ENCODE data around the gene CELSR1. TPM values are rescaled to one million over a fixed set of nuclear protein-coding genes. Genes with fewer than 3 reads are reported as not detected.

CELSR1 gene
- polyA plus RNA-seq, 1 experiment: 1.0 TPM

DNA sequence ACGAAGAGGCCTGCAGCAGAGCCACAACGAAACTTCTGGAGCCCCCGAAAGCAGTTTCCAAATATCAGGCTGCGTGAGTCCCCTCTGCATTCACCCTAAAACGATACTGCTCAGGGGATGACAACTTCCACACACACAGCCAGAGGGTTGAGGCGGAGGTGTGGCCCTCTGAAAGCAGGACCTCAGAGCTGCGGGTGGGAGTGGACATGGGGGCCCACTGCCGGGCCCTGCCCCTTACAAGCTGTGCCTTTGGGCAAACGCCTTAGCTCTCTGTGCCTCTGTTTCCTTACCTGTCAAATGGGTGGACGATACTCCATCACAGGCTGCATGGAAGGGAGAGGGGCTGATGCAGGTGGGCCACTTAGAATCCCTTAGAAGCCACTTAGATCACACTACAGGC is 148.8 kb downstream of the CELSR1 start:
- DNase-seq (ENCODE audit: low read depth): no peak
- Histone ChIP-seq H3K36me3 (ENCODE audit: control insufficient read depth, insufficient read depth, low read length) (no peaks in the 10 kb centered on the region), H3K4me3 (ENCODE audit: low read depth, low read length) (no peak overlapping the region), H3K27me3 (ENCODE audit: control insufficient read depth, insufficient read depth, low read length) (no peaks in the 10 kb centered on the region)
- TF ChIP-seq, protein P1, sequence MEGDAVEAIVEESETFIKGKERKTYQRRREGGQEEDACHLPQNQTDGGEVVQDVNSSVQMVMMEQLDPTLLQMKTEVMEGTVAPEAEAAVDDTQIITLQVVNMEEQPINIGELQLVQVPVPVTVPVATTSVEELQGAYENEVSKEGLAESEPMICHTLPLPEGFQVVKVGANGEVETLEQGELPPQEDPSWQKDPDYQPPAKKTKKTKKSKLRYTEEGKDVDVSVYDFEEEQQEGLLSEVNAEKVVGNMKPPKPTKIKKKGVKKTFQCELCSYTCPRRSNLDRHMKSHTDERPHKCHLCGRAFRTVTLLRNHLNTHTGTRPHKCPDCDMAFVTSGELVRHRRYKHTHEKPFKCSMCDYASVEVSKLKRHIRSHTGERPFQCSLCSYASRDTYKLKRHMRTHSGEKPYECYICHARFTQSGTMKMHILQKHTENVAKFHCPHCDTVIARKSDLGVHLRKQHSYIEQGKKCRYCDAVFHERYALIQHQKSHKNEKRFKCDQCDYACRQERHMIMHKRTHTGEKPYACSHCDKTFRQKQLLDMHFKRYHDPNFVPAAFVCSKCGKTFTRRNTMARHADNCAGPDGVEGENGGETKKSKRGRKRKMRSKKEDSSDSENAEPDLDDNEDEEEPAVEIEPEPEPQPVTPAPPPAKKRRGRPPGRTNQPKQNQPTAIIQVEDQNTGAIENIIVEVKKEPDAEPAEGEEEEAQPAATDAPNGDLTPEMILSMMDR (IDR thresholded peaks at IDR 0.05; ENCODE audit: insufficient read depth, low read depth, low read length): no peak
- POLR2A ChIA-PET: no interaction called here
- CTCF ChIA-PET: no interaction called here

DNA sequence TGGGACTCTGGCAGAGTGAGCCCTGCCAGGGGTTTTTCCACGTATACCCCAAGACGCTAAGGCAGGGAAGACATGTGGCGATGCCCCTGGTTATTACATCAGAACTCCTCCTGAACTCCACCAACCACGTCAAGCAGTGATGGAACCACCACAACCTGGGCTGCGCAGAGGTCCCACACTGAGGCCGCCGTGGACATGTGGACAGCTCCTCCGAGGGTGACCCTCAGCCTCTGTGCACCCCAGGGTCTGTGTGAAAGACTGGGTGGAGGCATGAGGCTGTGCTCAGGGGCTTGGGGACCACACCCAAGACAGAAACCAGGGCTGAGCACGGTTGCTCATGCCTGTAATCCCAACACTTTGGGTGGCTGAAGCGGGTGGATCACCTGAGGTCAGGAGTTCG is 149.7 kb downstream of the CELSR1 start:
- no peak for DNase-seq (ENCODE audit: low read depth)
- H3K36me3 ChIP-seq (ENCODE audit: control insufficient read depth, insufficient read depth, low read length): no peaks in the 10 kb centered on the region
- no peaks in the 10 kb centered on the region for H3K27me3 ChIP-seq (ENCODE audit: control insufficient read depth, insufficient read depth, low read length)
- TF ChIP-seq, protein P1 (IDR thresholded peaks at IDR 0.05; ENCODE audit: insufficient read depth, low read depth, low read length): no peak
- CTCF ChIA-PET: interaction anchor here (1.4 kb wide), 1 partner anchor 10 kb away, joined by 4 read pairs; no protein-coding TSS in a partner anchor
- H3K4me3 ChIP-seq (ENCODE audit: low read depth, low read length): no peak overlapping the region
- POLR2A ChIA-PET: no interaction called here

DNA sequence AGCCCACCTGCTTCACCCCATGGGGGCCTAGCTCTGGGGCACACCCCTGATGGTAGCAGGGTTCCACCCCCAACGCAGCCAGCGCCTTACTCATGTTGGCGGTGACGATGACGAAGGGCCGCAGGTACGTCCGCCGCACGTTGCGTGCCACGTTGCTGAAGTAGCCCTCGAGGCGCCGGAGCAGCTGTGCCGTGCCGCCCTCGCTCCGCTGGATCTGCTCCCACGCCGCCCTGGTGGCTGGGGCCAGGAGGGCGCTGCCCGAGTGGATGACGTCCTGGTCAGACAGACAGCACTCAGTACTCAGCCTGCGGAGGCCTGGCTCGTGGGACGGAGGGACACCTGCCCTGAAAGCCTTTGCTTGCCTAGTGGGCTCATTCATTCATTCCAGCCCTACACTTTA is 151.1 kb downstream of the CELSR1 start:
- ChIA-PET CTCF (interaction anchor here (1.4 to 2.1 kb wide), 2 partner anchors 8 to 19 kb away, joined by 4 to 7 read pairs; no protein-coding TSS in a partner anchor), POLR2A (no interaction called here)
- no peaks in the 10 kb centered on the region for H3K36me3 ChIP-seq (ENCODE audit: control insufficient read depth, insufficient read depth, low read length)
- DNase-seq (ENCODE audit: low read depth): no peak
- TF ChIP-seq, protein P1 (IDR thresholded peaks at IDR 0.05; ENCODE audit: insufficient read depth, low read depth, low read length): no peak; the same call in 1 of the 2 replicates
- H3K4me3 ChIP-seq (ENCODE audit: low read depth, low read length): no peak overlapping the region
- H3K27me3 ChIP-seq (ENCODE audit: control insufficient read depth, insufficient read depth, low read length): no peaks in the 10 kb centered on the region

DNA sequence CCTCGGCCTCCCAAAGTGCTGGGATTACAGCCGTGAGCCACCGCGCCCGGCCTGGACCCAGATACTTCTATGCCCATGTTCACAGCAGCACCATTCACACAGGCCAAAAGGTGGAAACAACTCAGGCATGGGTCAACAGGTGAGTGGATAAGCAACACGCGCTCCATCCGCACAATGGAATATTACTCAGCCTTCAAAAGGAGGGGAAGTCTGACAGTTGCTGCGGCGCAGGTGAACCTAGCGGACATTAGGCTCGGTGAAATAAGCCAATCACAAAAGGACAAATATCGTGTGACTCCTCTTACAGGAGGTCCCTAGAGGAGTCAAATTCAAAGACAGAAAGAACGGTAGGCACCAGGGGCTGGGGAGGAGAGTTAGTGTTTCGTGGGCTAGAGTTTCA is 154.9 kb downstream of the CELSR1 start:
- TF ChIP-seq, protein P1 (IDR thresholded peaks at IDR 0.05; ENCODE audit: insufficient read depth, low read depth, low read length): no peak
- no peak for DNase-seq (ENCODE audit: low read depth)
- ChIA-PET CTCF (interaction anchor here (1.0 to 1.5 kb wide), 2 partner anchors 10 to 15 kb away, joined by 3 to 9 read pairs; no protein-coding TSS in a partner anchor), POLR2A (no interaction called here)
- no peaks in the 10 kb centered on the region for H3K36me3 ChIP-seq (ENCODE audit: control insufficient read depth, insufficient read depth, low read length)
- no peak overlapping the region for H3K4me3 ChIP-seq (ENCODE audit: low read depth, low read length)
- H3K27me3 ChIP-seq (ENCODE audit: control insufficient read depth, insufficient read depth, low read length): no peaks in the 10 kb centered on the region

DNA sequence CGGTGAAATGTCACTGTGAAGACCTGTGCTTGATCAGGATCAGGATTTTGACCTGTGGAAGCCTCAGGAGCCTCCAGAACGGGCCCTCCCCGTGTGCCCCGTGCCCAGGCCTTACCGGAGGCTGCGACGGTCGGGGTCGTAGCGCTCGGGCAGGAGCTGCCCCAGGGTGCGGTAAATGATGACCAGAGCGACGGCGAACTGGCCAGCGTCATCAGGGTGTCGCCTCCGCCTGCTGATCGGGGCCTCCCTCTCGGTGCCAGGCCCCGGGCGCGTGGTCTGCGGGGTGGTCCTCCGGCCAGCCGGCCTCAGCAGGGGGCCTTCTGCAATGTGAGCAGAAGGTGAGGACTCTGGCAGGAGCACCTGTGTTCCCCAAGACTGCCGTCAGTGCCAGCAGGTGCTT is 155.7 kb downstream of the CELSR1 start:
- ChIA-PET POLR2A (no interaction called here), CTCF (interaction anchor here (1.4 kb wide), 1 partner anchor 160 kb away, joined by 5 read pairs; no protein-coding TSS in a partner anchor)
- no peaks in the 10 kb centered on the region for H3K36me3 ChIP-seq (ENCODE audit: control insufficient read depth, insufficient read depth, low read length)
- DNase-seq (ENCODE audit: low read depth): no peak
- TF ChIP-seq, protein P1 (IDR thresholded peaks at IDR 0.05; ENCODE audit: insufficient read depth, low read depth, low read length): no peak
- H3K27me3 ChIP-seq (ENCODE audit: control insufficient read depth, insufficient read depth, low read length): no peaks in the 10 kb centered on the region
- no peak overlapping the region for H3K4me3 ChIP-seq (ENCODE audit: low read depth, low read length)
